GM13976 (cell line): ENCODE data around the gene SLU7.

ENCODE experiments used
- DNase-seq: peaks from one replicate; pipeline ENCODE4 v3.0.0; 2012; ENCODE audit warnings: low spot score
- CTCF ChIP-seq: IDR thresholded peaks from 2 replicates; pipeline ENCODE4 v1.5.1; 2012; ENCODE audit warnings: borderline replicate concordance, mild to moderate bottlenecking; ENCODE audit not compliant: insufficient read depth; ENCODE audit errors: extremely low read depth, missing control alignments, control extremely low read depth
- in situ Hi-C: fragments of 300-500 bp; cut with MboI; formaldehyde crosslinking; loops from one replicate; pipeline ENCODE4 v1.12.0; 2022; ENCODE audit warnings: low sequenced_read_pairs, mixed read lengths, inconsistent platforms; ENCODE audit not compliant: unreplicated experiment

SLU7 gene

GRCh38 chr5:160451281-160451680 is 32.4 kb upstream of the SLU7 start:
- in situ Hi-C loops: no loop called here
- DNase-seq: no peak
- TF ChIP-seq CTCF: no peak

DNA sequence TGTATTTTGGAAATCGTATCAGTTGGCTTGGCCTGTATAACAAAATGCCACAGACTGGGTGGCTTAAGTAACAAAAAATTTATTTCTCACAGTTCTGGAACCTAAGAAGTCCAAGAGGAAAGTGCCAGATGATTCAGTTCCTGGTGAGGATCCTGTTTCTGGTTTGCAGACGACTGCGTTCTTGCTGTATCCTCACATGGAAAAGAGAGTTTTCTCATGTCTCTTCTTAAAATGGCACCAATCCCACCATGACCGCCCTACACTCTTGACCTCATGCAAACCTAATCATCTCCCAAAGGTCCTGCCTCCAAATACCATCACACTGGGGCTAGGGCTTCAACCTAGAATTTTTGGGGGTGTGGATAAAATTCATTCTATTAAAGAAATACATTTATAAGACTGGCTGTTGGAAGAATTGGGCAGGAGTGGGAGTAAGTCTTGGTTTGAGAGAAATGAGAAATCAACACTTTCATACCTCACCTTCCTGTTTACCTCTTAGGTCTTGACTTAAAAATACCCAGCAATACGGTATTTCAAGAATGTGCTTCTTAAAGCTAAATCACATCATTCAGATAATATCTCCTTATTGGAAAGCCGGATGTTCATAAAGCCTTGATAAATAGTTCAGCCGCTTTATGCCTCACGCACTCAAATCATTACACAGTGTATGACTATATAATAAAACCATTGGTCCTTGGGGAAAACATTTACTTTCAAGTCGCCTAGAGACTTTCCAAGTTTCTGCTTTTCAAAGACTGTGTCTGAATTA is 31.5 kb upstream of the SLU7 start:
- in situ Hi-C loops: no loop called here
- no peak for TF ChIP-seq CTCF
- DNase-seq: no peak

- DNase-seq: no peak
- in situ Hi-C loops: no loop called here
- no peak for TF ChIP-seq CTCF
Measured at GRCh38 chr5:160449458-160449857, 30.6 kb upstream of the SLU7 start.

DNA sequence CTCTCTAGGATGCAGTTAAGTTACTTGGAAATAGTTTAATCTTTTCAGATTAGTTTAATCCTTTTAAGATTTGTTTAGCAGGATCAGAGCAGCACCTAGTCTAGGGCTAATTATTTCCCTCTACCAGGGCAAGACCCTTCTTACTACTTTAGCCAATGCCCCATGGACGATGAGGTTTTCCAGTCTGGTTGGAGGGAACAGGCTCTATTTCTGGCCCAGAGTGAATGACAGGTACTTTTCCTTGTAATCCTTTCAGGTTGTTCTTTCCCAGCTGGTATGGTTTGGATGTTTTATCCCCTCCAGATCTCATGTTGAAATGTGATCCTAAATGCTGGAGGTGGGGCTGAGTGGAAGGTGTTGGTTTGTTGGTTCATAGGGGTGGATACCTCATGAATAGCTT is 30.0 kb upstream of the SLU7 start:
- TF ChIP-seq CTCF: no peak
- no peak for DNase-seq
- in situ Hi-C loops: no loop called here

DNA sequence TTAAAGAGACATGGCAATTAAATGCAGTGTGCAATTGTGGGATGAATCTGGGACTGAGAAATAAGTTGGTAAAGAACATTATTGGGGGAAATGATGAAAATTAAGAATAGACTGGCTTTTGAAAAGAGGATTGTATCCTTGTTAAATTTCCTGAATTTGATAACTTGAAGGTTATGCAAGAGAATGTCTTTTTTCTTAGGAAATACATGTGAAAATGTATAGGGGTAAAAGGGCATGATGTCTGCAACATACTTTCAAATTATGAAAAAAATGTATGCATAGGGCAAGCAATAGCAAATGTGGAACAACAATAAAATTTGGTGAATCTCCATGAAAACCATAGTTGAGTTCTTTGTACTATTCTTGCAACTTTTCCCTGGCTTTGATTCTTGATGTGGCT is 26.9 kb upstream of the SLU7 start:
- DNase-seq: no peak
- TF ChIP-seq CTCF: no peak
- in situ Hi-C loops: no loop called here

DNA sequence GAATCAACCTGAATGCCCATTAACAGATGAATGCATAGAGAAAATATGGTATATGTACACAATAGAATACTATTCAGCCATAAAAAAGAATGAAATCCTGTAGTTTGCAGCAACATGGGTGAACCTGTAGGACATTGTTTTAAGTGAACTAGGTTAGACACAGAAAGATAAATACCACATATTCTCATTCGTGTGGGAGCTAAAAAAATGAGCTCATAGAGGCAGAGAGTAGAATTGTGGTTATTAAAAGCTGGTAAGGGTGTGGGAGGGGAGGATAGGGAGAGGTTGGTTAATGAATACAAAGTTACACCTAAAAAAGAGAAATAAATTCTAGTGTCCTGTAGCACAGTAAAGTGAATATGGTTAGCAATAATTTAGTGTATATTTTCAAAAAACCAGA is 26.3 kb upstream of the SLU7 start:
- no peak for TF ChIP-seq CTCF
- in situ Hi-C loops: no loop called here

More for the DNA sequence above, 26.3 kb upstream of the SLU7 start:
- DNase-seq: no peak
